ENCODE data around the gene HSP90AA1. TPM values are rescaled to one million over a fixed set of nuclear protein-coding genes. Genes with fewer than 3 reads are reported as not detected.
"Not testable (repeated sequence)": the region's sequence is repeated elsewhere in the genome, so short reads cannot be mapped to it uniquely, and the experiment has no call there.

The HSP90AA1 gene
- total RNA-seq, 2 experiments from 2014 or later, result 1,101 to 1,115 TPM

DNA sequence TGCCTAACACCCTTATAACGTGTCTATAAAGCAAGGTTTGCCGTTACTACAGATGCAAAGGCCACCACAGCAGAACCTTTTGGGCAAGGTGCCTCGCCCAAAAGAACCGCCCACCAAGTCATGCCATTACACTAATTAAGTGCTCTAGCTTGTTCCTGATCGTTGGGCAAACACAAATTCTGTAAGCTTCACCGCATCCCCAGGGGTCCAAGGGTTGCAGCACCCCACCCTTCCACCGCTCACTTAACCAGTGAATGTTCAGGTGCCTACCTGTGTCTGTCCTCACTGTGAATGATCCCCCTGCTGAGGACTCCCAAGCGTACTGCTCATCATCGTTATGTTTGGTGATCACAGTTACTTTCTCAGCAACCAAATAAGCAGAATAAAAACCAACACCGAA lies 1.4 kb downstream of the HSP90AA1 start:
- intact Hi-C loops (cut with micrococcal nuclease), result loop anchor here (10.0 kb wide), 1 partner anchor 61 kb away; no protein-coding TSS in a partner anchor
- Mint-ChIP-seq H3K9me3 (no peaks in the 10 kb centered on the region), H3K4me3 (peak overlapping the region; percentile 80), H3K27ac (peak overlapping the region; percentile 77), H3K27me3 (no peaks in the 10 kb centered on the region), H3K36me3 (ENCODE audit: low read depth) (peaks cover 62% of the 10 kb centered on the region), H3K4me1 (ENCODE audit: low read depth) (peaks cover 59% of the 10 kb centered on the region)
- ChIA-PET CTCF (interaction anchor here (1.6 to 2.4 kb wide), 3 partner anchors 11 to 228 kb away, joined by 4 to 14 read pairs (median 4); no protein-coding TSS in a partner anchor), POLR2A (interaction anchor here (0.6 to 2.7 kb wide), 12 partner anchors 9 to 236 kb away, joined by 3 to 14 read pairs (median 4); no protein-coding TSS in a partner anchor)
- TF ChIP-seq CTCF (IDR thresholded peaks at IDR 0.05), result no peak
- DNase-seq (no peak), ATAC-seq (no peak)

DNA sequence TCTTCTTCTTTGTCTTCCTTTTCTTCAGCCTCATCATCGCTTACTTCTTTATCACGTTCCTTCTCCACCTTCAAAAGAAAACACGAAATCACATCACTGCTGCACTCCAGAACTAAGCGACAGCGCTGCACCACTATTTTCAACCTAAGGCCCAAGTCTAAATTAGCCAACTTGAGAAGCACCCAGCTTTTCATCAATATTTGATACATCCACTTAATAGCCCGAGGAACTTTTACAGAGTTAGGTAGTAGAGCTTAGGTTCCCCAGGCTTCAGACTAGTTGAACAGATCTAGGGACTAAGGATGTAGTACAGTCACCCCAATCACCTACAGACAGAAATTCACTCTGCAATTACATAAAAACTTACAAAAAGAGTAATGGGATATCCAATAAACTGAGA lies 1.9 kb downstream of the HSP90AA1 start:
- peak overlapping the region; percentile 80 for H3K4me3 Mint-ChIP-seq
- ATAC-seq (no peak), DNase-seq (no peak)
- TF ChIP-seq CTCF (IDR thresholded peaks at IDR 0.05), result no peak
- intact Hi-C loops (cut with micrococcal nuclease), result loop anchor here (10.0 kb wide), 1 partner anchor 60 kb away; no protein-coding TSS in a partner anchor
- H3K27ac Mint-ChIP-seq, result peak overlapping the region; percentile 77
- peaks cover 67% of the 10 kb centered on the region for H3K36me3 Mint-ChIP-seq (ENCODE audit: low read depth)
- CTCF ChIA-PET, result interaction anchor here (1.1 to 2.4 kb wide), 4 partner anchors 11 to 229 kb away, joined by 3 to 14 read pairs (median 4); no protein-coding TSS in a partner anchor
- H3K27me3 Mint-ChIP-seq, result no peaks in the 10 kb centered on the region
- H3K9me3 Mint-ChIP-seq, result no peaks in the 10 kb centered on the region
- H3K4me1 Mint-ChIP-seq (ENCODE audit: low read depth), result peaks cover 56% of the 10 kb centered on the region
- POLR2A ChIA-PET, result interaction anchor here (0.6 to 2.7 kb wide), 11 partner anchors 8 to 236 kb away, joined by 3 to 14 read pairs (median 4); no protein-coding TSS in a partner anchor

- ATAC-seq, H3K9me3 Mint-ChIP-seq, DNase-seq, H3K27me3 Mint-ChIP-seq: not testable (repeated sequence)
- peak overlapping the region; percentile 80 for H3K4me3 Mint-ChIP-seq
- POLR2A ChIA-PET, result interaction anchor here (0.7 to 2.7 kb wide), 9 partner anchors 9 to 231 kb away, joined by 3 to 14 read pairs (median 4); no protein-coding TSS in a partner anchor
- peaks cover 71% of the 10 kb centered on the region for H3K36me3 Mint-ChIP-seq (ENCODE audit: low read depth)
- H3K4me1 Mint-ChIP-seq (ENCODE audit: low read depth), result peaks cover 52% of the 10 kb centered on the region
- intact Hi-C loops (cut with micrococcal nuclease), result loop anchor here (10.0 kb wide), 1 partner anchor 60 kb away; no protein-coding TSS in a partner anchor
- H3K27ac Mint-ChIP-seq, result peak overlapping the region; percentile 77
- CTCF ChIA-PET, result interaction anchor here (1.1 to 2.4 kb wide), 2 partner anchors 12 to 17 kb away, joined by 3 to 14 read pairs; no protein-coding TSS in a partner anchor
Measured at GRCh38 chr14:102084522-102084921, 2.3 kb downstream of the HSP90AA1 start.

- no peak for DNase-seq
- Mint-ChIP-seq H3K27me3 (no peaks in the 10 kb centered on the region), H3K4me1 (ENCODE audit: low read depth) (peaks cover 41% of the 10 kb centered on the region), H3K27ac (peak overlapping the region; percentile 28), H3K4me3 (peak overlapping the region; percentile 80), H3K9me3 (no peaks in the 10 kb centered on the region), H3K36me3 (ENCODE audit: low read depth) (peaks cover 79% of the 10 kb centered on the region)
- intact Hi-C loops (cut with micrococcal nuclease), result loop anchor here (10.0 kb wide), 1 partner anchor 57 kb away; no protein-coding TSS in a partner anchor
- ChIA-PET CTCF (interaction anchor here (0.7 to 1.0 kb wide), 2 partner anchors 15 to 16 kb away, joined by 3 to 5 read pairs; no protein-coding TSS in a partner anchor), POLR2A (interaction anchor here (0.6 kb wide), 1 partner anchor 8 kb away, joined by 4 read pairs; no protein-coding TSS in a partner anchor)
- no peak for TF ChIP-seq CTCF (IDR thresholded peaks at IDR 0.05)
- ATAC-seq, result no peak
Measured at GRCh38 chr14:102081231-102082080, 5.4 kb downstream of the HSP90AA1 start.

Measured in activated CD8-positive, alpha-beta T cell treated with anti-CD3 and anti-CD28 coated beads for 36 hours (primary cell).